Measurements from ENCODE around the gene SLC6A20. TPM values are rescaled to one million over a fixed set of nuclear protein-coding genes. Genes with fewer than 3 reads are reported as not detected.
A peak's percentile ranks its signal among the peaks of the same experiment; 100 is the strongest.

SLC6A20 gene
- total RNA-seq, 4 donors from 2014 or later = 62.9 to 106 (median 88.3) TPM; not detected in 1

DNA sequence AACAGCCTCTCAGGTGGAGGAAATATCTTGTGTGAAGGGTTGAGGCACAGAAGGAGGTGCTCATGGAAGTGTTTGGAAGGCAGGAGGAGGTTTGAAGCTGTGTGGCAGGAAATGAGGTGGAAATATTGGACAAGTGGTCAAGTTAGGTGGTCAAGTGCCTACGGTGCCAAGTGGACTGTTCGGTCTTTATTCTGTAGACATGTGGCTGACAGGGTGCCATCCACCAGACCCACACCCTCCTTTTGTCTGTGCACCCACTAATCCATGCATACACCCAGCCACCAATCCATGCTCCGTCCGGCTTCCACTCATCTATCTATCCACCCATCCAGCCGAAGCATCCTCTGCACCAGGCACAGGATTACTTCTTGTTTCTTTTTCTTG lies 2.2 kb downstream of the SLC6A20 start:
- Histone ChIP-seq H3K4me3 (peak overlapping the region in 1 of 4 donors; percentile 9), H3K4me1 (peaks cover 0 to 17% (median 5%) of the 10 kb centered on the region in 4 donors), H3K9me3 (no peaks in the 10 kb centered on the region), H3K27ac (peak overlapping the region in 1 of 4 donors; percentile 25), H3K36me3 (no peaks in the 10 kb centered on the region), H3K27me3 (no peaks in the 10 kb centered on the region)
- TF ChIP-seq, protein P1, sequence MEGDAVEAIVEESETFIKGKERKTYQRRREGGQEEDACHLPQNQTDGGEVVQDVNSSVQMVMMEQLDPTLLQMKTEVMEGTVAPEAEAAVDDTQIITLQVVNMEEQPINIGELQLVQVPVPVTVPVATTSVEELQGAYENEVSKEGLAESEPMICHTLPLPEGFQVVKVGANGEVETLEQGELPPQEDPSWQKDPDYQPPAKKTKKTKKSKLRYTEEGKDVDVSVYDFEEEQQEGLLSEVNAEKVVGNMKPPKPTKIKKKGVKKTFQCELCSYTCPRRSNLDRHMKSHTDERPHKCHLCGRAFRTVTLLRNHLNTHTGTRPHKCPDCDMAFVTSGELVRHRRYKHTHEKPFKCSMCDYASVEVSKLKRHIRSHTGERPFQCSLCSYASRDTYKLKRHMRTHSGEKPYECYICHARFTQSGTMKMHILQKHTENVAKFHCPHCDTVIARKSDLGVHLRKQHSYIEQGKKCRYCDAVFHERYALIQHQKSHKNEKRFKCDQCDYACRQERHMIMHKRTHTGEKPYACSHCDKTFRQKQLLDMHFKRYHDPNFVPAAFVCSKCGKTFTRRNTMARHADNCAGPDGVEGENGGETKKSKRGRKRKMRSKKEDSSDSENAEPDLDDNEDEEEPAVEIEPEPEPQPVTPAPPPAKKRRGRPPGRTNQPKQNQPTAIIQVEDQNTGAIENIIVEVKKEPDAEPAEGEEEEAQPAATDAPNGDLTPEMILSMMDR (IDR thresholded peaks at IDR 0.05) = no peak
- no peak for TF ChIP-seq POLR2A (IDR thresholded peaks at IDR 0.05)
- DNase-seq = no peak

DNA sequence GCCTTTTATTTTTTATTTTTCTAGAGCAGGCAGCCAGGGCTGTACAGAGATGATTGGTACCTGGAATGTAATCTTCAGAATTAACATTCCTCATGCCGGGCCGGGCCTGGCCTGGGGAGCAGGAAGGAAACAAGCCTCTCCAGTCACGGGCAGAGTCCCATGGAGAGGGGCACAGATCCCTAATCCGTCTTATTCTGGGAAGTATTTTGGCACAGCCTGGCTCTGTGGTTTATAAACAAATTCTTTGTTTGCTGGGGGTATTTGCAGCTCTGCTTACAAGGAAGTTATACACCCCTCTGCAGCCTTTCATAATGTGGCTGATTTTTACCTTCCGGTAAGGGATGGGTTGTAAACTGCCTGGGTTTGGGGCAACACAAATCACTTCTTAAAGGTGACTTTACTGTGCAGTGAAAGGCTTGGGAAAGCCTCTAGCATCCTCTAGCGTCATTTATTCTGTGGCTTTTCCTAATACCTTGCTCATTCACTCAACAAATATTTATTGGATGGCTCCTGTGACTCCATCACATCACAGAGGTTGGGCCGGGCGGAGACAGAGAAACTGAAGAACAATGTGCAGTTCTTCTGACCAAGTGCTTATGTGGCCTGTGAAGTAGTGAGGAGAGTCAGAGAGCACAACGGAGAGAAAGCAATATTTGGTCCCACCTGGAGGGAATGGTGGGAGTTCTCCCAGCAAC lies 2.7 kb downstream of the SLC6A20 start:
- H3K4me3 ChIP-seq = peak overlapping the region in 1 of 4 donors; percentile 9
- peak in 1 of 3 donors; percentile 62 for DNase-seq

DNA sequence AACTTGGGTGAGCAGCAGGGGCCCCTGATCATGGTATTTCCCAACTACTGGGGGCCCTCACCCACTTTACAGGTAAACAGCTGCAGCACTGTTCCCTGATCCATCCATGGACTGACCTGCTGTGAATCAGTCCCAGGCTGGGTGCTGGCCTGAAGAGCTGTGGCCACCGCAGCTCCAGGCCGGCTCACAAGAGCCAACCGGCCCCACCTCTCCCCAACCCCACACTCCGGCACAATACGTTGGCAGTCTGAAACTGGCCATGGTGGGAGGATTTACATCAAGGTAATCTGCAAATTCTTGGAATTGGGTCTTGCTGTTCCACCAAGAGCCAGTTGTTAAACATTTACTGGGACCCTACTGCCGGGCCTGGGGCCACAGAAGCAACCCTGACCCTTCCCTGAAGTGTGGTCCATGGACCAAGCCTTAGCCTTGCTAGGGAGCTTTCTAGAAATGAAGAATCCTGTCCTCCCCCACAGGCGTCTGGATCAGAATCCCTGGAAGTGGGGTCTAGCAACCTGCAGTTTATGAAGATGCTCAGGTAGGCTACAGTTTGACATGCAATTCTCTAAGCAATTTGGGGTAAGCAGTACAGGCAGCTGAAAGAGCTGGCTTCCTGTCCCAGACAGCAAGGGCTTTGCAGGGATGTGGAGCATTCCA lies 3.7 kb downstream of the SLC6A20 start:
- H3K36me3 ChIP-seq = no peaks in the 10 kb centered on the region
- TF ChIP-seq, protein P1 (IDR thresholded peaks at IDR 0.05) = no peak
- TF ChIP-seq POLR2A (IDR thresholded peaks at IDR 0.05) = no peak
- no peaks in the 10 kb centered on the region for H3K9me3 ChIP-seq
- no peaks in the 10 kb centered on the region for H3K27me3 ChIP-seq
- DNase-seq = no peak
- no peak overlapping the region for H3K4me3 ChIP-seq
- no peak overlapping the region for H3K27ac ChIP-seq
- peaks cover 0 to 17% (median 5%) of the 10 kb centered on the region in 4 donors for H3K4me1 ChIP-seq

More for the DNA sequence above, 2.7 kb downstream of the SLC6A20 start:
- TF ChIP-seq POLR2A (IDR thresholded peaks at IDR 0.05) = no peak
- TF ChIP-seq, protein P1 (IDR thresholded peaks at IDR 0.05) = peak in 3 of 6 experiments; percentile 13 to 53 (median 14)
- no peaks in the 10 kb centered on the region for H3K27me3 ChIP-seq
- H3K9me3 ChIP-seq = no peaks in the 10 kb centered on the region
- H3K36me3 ChIP-seq = no peaks in the 10 kb centered on the region
- H3K27ac ChIP-seq = peak overlapping the region in 1 of 4 donors; percentile 25
- peaks cover 0 to 17% (median 5%) of the 10 kb centered on the region in 4 donors for H3K4me1 ChIP-seq

DNA sequence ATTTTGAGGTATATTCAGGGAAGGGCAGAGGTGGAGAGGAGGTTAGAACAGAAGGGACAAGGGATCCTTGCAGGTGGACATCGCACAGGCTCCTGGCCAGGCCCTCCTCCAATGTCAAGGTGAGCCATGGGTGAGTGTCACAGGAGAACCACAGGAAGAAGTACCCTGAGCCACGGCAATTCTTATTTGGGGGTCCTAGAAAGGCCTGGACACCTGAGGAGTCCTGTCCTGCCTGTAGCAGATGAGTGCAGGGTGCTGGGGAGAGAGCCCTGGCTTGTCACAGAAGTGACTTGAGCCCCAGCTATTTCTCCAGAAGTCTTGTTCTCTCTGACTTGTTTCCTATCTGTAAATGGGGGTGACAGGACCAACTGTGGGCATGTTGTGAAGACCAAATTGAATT lies 4.3 kb downstream of the SLC6A20 start:
- Histone ChIP-seq H3K4me3 (no peak overlapping the region), H3K36me3 (no peaks in the 10 kb centered on the region), H3K4me1 (peaks cover 0 to 17% (median 5%) of the 10 kb centered on the region in 4 donors), H3K27ac (no peak overlapping the region), H3K9me3 (no peaks in the 10 kb centered on the region), H3K27me3 (no peaks in the 10 kb centered on the region)
- DNase-seq = no peak
- TF ChIP-seq POLR2A (IDR thresholded peaks at IDR 0.05) = no peak
- TF ChIP-seq, protein P1 (IDR thresholded peaks at IDR 0.05) = no peak

DNA sequence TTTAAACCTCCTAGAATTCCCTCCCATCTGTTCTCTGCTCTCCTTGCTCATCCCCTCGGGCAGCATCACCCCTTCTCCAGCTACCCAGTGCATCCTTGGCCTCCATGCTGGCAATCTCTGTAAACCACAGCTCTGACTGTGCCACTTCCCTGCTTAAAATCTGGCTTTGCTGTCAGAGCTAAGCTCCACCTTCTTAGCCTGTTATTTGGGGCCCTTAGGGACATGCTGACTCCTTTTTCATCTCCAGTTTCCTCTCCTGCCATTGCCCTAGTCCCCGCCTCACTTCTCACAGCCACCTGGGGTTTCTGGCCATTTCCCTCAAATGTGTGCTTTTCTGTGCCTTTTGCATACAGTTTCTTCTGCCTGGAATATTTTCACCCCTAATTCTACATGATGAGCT lies 5.7 kb downstream of the SLC6A20 start:
- DNase-seq = no peak
- Histone ChIP-seq H3K4me1 (peaks cover 0 to 5% (median 0%) of the 10 kb centered on the region in 4 donors), H3K27ac (no peak overlapping the region), H3K4me3 (no peak overlapping the region), H3K36me3 (no peaks in the 10 kb centered on the region), H3K27me3 (no peaks in the 10 kb centered on the region), H3K9me3 (no peaks in the 10 kb centered on the region)
- TF ChIP-seq, protein P1 (IDR thresholded peaks at IDR 0.05) = no peak
- TF ChIP-seq POLR2A (IDR thresholded peaks at IDR 0.05) = no peak

All from Peyer's patch (tissue), 4 donors.